ENCODE data around the gene HHIPL1.
"Not testable (repeated sequence)": the region's sequence is repeated elsewhere in the genome, so short reads cannot be mapped to it uniquely, and the experiment has no call there.

HHIPL1 gene

DNA sequence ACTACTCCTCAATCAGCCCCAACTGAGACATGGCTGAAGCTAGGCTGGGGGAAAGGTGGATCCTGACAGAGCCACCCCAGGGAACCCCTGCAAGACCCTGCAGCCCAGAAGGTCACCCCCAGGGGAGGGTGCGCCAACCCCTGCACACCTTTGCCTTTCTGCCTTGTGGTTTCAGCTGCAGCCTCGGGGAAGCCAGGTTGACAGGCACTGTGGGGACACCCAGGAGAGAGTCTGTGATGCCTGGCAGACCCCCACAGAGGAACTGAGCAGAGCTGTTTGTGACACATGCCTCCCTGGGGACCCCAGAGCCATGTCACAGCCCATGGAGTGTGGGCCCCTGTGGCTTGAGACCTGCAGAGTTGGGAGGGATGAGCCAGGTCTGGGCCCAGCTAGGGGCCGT, 11.8 kb upstream of the HHIPL1 start:
- DNase-seq (ENCODE audit: insufficient read length, low spot score) (no peak), FAIRE-seq (no peak)
- TF ChIP-seq TAF1 (IDR thresholded peaks at IDR 0.05; ENCODE audit: low read depth, low read length) (no peak), POU2F2 (IDR thresholded peaks at IDR 0.05; ENCODE audit: low read depth, low read length) (no peak), POLR2AphosphoS5 (IDR thresholded peaks at IDR 0.05; ENCODE audit: low read depth, low read length) (no peak), POLR2A (IDR thresholded peaks at IDR 0.05; ENCODE audit: low read depth, low read length) (no peak), SPI1 (IDR thresholded peaks at IDR 0.05; ENCODE audit: low read depth, low read length) (no peak), PAX5 (IDR thresholded peaks at IDR 0.05; ENCODE audit: insufficient read depth, low read length, severe bottlenecking) (no peak)

DNA sequence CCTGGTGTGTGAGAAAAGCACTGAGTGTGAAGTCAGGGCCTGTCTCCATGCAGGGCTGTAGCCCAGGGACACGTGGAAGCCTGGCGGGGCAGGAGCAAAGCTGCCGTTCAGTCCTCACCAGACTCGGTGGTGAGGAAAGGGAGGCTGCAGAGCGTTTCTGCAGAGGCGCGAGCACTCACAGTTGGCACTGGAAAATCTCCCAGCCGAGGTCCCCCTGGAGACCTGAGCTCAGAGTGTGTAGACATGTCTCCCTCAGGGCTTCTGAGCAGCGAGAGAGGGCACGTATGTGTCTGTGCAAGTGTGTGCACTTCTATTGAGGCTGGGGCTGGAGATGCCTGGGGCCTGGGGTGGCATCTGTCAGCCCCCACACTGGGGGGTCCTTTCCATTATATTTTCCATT, 11.0 kb upstream of the HHIPL1 start:
- no peak for TF ChIP-seq TAF1 (IDR thresholded peaks at IDR 0.05; ENCODE audit: low read depth, low read length)
- no peak for TF ChIP-seq SPI1 (IDR thresholded peaks at IDR 0.05; ENCODE audit: low read depth, low read length)
- no peak for TF ChIP-seq PAX5 (IDR thresholded peaks at IDR 0.05; ENCODE audit: insufficient read depth, low read length, severe bottlenecking)
- no peak for TF ChIP-seq POLR2A (IDR thresholded peaks at IDR 0.05; ENCODE audit: low read depth, low read length)
- no peak for TF ChIP-seq POLR2AphosphoS5 (IDR thresholded peaks at IDR 0.05; ENCODE audit: low read depth, low read length)
- TF ChIP-seq POU2F2 (IDR thresholded peaks at IDR 0.05; ENCODE audit: low read depth, low read length): no peak
- no peak for DNase-seq (ENCODE audit: insufficient read length, low spot score)
- FAIRE-seq: no peak

DNA sequence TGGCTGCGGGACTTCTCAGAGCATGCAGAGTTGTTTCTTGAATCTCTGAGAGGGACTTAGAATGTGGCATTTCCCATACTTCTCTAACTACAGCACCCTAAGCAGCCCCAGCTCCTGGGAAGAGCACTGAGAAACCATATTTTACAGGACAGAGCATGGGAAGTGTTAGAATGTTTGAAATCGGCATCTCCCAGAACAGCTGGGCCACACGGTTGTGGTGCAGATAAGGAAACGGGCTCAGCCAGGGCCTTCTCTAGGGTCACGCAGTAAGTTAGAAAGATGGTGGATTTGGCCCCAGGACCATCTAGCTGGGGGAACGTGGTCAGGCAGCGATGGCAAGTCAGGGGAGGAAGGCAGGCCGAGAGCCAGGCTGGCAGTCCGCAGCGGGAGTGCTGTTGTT, 10.5 kb upstream of the HHIPL1 start:
- TF ChIP-seq POLR2A (IDR thresholded peaks at IDR 0.05; ENCODE audit: low read depth, low read length) (no peak), POU2F2 (IDR thresholded peaks at IDR 0.05; ENCODE audit: low read depth, low read length) (no peak), PAX5 (IDR thresholded peaks at IDR 0.05; ENCODE audit: insufficient read depth, low read length, severe bottlenecking) (no peak), POLR2AphosphoS5 (IDR thresholded peaks at IDR 0.05; ENCODE audit: low read depth, low read length) (no peak), SPI1 (IDR thresholded peaks at IDR 0.05; ENCODE audit: low read depth, low read length) (no peak), TAF1 (IDR thresholded peaks at IDR 0.05; ENCODE audit: low read depth, low read length) (no peak)
- no peak for FAIRE-seq

DNA sequence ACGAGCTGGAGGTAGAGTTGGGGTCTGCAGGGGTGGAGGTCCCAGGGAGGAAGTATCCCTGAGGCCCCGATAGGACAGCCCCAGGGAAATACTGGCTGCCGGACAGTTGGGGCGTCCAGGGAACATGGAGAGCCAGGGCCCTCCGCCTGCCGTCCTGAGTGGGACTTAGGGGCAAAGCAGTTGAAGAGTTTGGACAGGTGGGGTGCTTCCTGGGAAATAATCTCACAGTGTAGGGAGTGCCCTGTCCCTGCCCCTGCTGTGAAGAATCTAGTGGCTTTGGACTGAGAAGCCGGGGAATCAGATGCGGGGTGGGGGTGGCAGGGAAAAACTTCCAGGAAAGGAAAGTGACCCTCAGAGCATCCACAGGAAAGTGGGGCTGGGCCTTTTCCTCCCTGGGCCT, 9.8 kb upstream of the HHIPL1 start:
- DNase-seq (ENCODE audit: insufficient read length, low spot score): no peak
- FAIRE-seq: no peak

More for the DNA sequence above, 10.5 kb upstream of the HHIPL1 start:
- no peak for DNase-seq (ENCODE audit: insufficient read length, low spot score)

DNA sequence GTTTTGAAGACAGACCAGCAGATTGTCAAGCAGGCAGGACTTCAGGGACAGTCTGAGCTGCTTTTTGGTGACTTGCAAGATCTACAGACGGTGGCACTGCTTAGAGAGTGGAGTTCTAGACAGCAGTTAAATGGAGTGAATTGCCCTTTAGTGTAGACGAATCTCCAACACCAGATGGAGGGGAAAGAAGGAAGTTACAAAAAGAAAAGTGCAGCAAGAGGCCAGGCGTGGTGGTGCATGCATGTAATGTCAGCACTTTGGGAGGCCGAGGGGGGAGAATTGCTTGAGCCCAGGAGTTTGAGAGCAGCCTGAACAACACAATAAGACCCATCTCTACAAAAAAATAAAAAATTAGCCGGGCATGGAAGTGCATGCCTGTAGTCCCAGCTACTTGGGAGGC, 8.4 kb upstream of the HHIPL1 start:
- FAIRE-seq: no peak
- no peak for TF ChIP-seq POLR2AphosphoS5 (IDR thresholded peaks at IDR 0.05; ENCODE audit: low read depth, low read length)
- TF ChIP-seq POU2F2 (IDR thresholded peaks at IDR 0.05; ENCODE audit: low read depth, low read length): no peak
- no peak for TF ChIP-seq POLR2A (IDR thresholded peaks at IDR 0.05; ENCODE audit: low read depth, low read length)
- no peak for TF ChIP-seq PAX5 (IDR thresholded peaks at IDR 0.05; ENCODE audit: insufficient read depth, low read length, severe bottlenecking)
- no peak for TF ChIP-seq TAF1 (IDR thresholded peaks at IDR 0.05; ENCODE audit: low read depth, low read length)
- TF ChIP-seq SPI1 (IDR thresholded peaks at IDR 0.05; ENCODE audit: low read depth, low read length): no peak
- DNase-seq (ENCODE audit: insufficient read length, low spot score): no peak

More for the DNA sequence above, 9.8 kb upstream of the HHIPL1 start:
- no peak for TF ChIP-seq SPI1 (IDR thresholded peaks at IDR 0.05; ENCODE audit: low read depth, low read length)
- TF ChIP-seq POU2F2 (IDR thresholded peaks at IDR 0.05; ENCODE audit: low read depth, low read length): no peak
- TF ChIP-seq TAF1 (IDR thresholded peaks at IDR 0.05; ENCODE audit: low read depth, low read length): no peak
- TF ChIP-seq POLR2A (IDR thresholded peaks at IDR 0.05; ENCODE audit: low read depth, low read length): no peak
- TF ChIP-seq POLR2AphosphoS5 (IDR thresholded peaks at IDR 0.05; ENCODE audit: low read depth, low read length): no peak
- TF ChIP-seq PAX5 (IDR thresholded peaks at IDR 0.05; ENCODE audit: insufficient read depth, low read length, severe bottlenecking): no peak

DNA sequence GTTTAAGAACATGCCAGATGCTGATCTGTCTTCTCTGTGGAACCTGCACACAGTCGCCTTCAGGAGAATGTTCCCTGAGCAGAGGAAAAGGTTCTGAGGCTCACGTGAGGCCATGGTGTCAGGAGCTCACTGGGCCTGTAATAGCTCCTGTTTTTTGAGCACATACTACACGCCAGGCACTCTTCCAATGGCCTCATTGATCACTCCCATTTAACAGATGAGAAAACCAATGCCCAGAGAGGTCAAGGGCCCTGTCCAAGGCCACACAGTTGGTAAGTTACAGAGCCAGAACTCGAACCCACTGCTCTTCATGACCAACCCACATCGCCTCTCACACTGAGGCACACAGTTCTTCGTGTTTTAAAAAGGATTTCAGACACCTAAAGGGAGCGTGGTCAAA, 7.3 kb upstream of the HHIPL1 start:
- FAIRE-seq: no peak

DNA sequence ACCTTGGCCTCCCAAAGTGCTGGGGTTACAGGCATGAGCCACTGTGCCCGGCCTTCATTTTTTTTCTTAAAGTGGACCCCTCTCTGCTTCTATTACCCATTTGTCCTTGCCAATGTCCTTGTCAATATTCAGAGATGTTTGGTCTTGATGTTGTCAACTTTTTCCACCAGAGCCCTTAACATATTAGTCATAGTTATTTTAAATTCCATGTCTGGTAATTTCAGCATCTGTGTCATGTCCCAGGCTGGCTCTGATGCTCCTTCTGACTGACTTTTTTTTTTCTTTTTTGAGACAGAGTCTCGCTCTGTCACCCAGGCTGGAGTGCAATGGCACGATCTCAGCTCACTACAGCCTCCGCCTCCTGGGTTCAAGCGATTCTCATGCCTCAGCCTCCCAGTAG, 2.2 kb upstream of the HHIPL1 start:
- not testable (repeated sequence) for DNase-seq (ENCODE audit: insufficient read length, low spot score); FAIRE-seq

More for the DNA sequence above, 7.3 kb upstream of the HHIPL1 start:
- DNase-seq (ENCODE audit: insufficient read length, low spot score): no peak
- TF ChIP-seq POU2F2 (IDR thresholded peaks at IDR 0.05; ENCODE audit: low read depth, low read length): no peak
- no peak for TF ChIP-seq SPI1 (IDR thresholded peaks at IDR 0.05; ENCODE audit: low read depth, low read length)
- TF ChIP-seq POLR2AphosphoS5 (IDR thresholded peaks at IDR 0.05; ENCODE audit: low read depth, low read length): no peak
- TF ChIP-seq PAX5 (IDR thresholded peaks at IDR 0.05; ENCODE audit: insufficient read depth, low read length, severe bottlenecking): no peak
- TF ChIP-seq POLR2A (IDR thresholded peaks at IDR 0.05; ENCODE audit: low read depth, low read length): no peak
- TF ChIP-seq TAF1 (IDR thresholded peaks at IDR 0.05; ENCODE audit: low read depth, low read length): no peak

DNA sequence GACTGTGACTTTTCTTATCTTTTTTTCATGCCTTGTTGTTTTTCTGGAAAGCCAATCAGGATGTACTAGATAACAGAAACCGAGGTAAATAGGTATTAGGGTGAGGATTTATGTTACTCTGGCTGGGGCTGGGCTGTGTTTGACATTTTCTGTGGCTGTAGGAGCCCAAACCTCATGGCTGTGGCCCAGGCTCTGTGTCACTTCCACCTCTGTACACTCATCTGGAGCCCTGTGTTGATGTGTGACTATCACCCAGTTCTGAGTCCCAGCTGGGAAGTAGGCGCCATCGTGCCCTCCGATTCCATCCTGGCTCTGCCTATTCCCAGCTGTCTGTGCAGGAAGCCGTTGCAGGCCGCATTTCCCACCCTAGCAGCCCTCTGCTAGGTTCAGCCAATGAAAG, 1.6 kb upstream of the HHIPL1 start:
- FAIRE-seq (no peak), DNase-seq (ENCODE audit: insufficient read length, low spot score) (no peak)
- TF ChIP-seq TAF1 (IDR thresholded peaks at IDR 0.05; ENCODE audit: low read depth, low read length): no peak
- no peak for TF ChIP-seq POLR2A (IDR thresholded peaks at IDR 0.05; ENCODE audit: low read depth, low read length)
- TF ChIP-seq POLR2AphosphoS5 (IDR thresholded peaks at IDR 0.05; ENCODE audit: low read depth, low read length): no peak
- no peak for TF ChIP-seq PAX5 (IDR thresholded peaks at IDR 0.05; ENCODE audit: insufficient read depth, low read length, severe bottlenecking)
- no peak for TF ChIP-seq POU2F2 (IDR thresholded peaks at IDR 0.05; ENCODE audit: low read depth, low read length)
- no peak for TF ChIP-seq SPI1 (IDR thresholded peaks at IDR 0.05; ENCODE audit: low read depth, low read length)

DNA sequence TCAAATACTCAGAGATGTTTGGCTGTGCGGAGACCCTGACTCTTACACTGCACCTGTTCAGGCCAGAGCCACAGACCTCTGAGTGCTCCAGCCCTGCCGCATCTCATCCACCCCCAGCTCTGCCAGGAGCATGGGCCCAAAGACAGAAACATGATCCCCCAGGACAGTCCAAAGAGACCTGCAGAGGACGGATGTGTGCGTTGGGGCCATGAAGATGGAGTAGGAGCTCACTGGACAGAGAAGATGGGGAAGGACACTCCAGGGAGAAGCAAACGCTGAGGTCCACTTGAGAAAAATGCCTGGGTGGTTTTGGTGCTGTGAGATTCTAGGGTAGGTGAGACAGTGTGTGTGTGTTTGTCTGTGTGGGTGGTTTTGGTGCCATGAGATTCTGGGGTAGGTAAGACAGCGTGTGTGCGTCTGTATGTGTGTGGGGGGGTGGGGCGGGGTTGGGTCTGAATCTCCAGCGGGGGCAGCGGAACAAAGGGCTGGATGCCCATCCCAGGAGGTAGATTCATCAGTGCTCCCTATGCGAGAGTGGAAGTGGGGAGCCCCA, 818 bp upstream of the HHIPL1 start:
- TF ChIP-seq PAX5 (IDR thresholded peaks at IDR 0.05; ENCODE audit: insufficient read depth, low read length, severe bottlenecking) (no peak), SPI1 (IDR thresholded peaks at IDR 0.05; ENCODE audit: low read depth, low read length) (no peak), TAF1 (IDR thresholded peaks at IDR 0.05; ENCODE audit: low read depth, low read length) (no peak), POU2F2 (IDR thresholded peaks at IDR 0.05; ENCODE audit: low read depth, low read length) (no peak), POLR2A (IDR thresholded peaks at IDR 0.05; ENCODE audit: low read depth, low read length) (no peak), POLR2AphosphoS5 (IDR thresholded peaks at IDR 0.05; ENCODE audit: low read depth, low read length) (no peak)
- FAIRE-seq (no peak), DNase-seq (ENCODE audit: insufficient read length, low spot score) (no peak)

All from GM12891 (cell line).